SK-N-MC (cell line): ENCODE data around the gene CTNNA3.

ENCODE experiments used
- DNase-seq: peaks from one replicate; pipeline ENCODE4 v3.0.0-alpha.2; 2011; ENCODE audit warnings: low read depth, low spot score
- H3K27ac ChIP-seq: fragments of 200-600 bp; sonication (generic); 2 replicates; pipeline ENCODE4 v1.5.1; 2016; ENCODE audit warnings: mixed run types
- H3K36me3 ChIP-seq: fragments of 200-600 bp; sonication (generic); 2 replicates; pipeline ENCODE4 v1.6.1; 2017; ENCODE audit warnings: antibody characterized with exemption, low read length, mixed read lengths; ENCODE audit not compliant: insufficient read depth
- H3K4me3 ChIP-seq: fragments of 200-600 bp; sonication (generic); 2 replicates; pipeline ENCODE4 v1.5.1; 2016
- H3K9ac ChIP-seq: fragments of 200-600 bp; sonication (generic); 2 replicates; pipeline ENCODE4 v1.8.0; 2017; ENCODE audit warnings: mixed run types, mixed read lengths; ENCODE audit not compliant: insufficient read length
- H3K9me3 ChIP-seq: fragments of 200-600 bp; sonication (generic); 2 replicates; pipeline ENCODE4 v1.6.1; 2017; ENCODE audit warnings: low read depth, mild to moderate bottlenecking, antibody characterized with exemption, low read length, moderate library complexity, mixed read lengths
- EZH2 ChIP-seq: fragments of 200-600 bp; sonication (generic); IDR thresholded peaks from one replicate; pipeline ENCODE4 v1.6.1; 2017; ENCODE audit warnings: antibody characterized with exemption
- FOXP2 ChIP-seq: optimal IDR thresholded peaks from 2 replicates; pipeline ENCODE3; 2011; ENCODE audit warnings: mild to moderate bottlenecking, moderate library complexity; ENCODE audit not compliant: insufficient read depth; ENCODE audit errors: extremely low read length, control extremely low read depth
- POLR2AphosphoS5 ChIP-seq: IDR thresholded peaks from 2 replicates; pipeline ENCODE4 v1.6.1; 2012; ENCODE audit warnings: mild to moderate bottlenecking, low read depth, low read length, borderline replicate concordance

CTNNA3 gene

GRCh38 chr10:66822801-66823200 lies 873.2 kb downstream of the CTNNA3 start:
- no peaks in the 10 kb centered on the region for H3K9me3 ChIP-seq
- no peak overlapping the region for H3K4me3 ChIP-seq
- TF ChIP-seq POLR2AphosphoS5 (no peak), EZH2 (no peak), FOXP2 (no peak)
- H3K36me3 ChIP-seq = no peaks in the 10 kb centered on the region
- DNase-seq = no peak
- H3K27ac ChIP-seq = no peak overlapping the region
- H3K9ac ChIP-seq = no peak overlapping the region

- no peak for TF ChIP-seq FOXP2
- no peak for TF ChIP-seq POLR2AphosphoS5
- TF ChIP-seq EZH2 = no peak
- no peak overlapping the region for H3K27ac ChIP-seq
- no peak overlapping the region for H3K4me3 ChIP-seq
- H3K36me3 ChIP-seq = no peaks in the 10 kb centered on the region
- no peak for DNase-seq
- no peak overlapping the region for H3K9ac ChIP-seq
- no peaks in the 10 kb centered on the region for H3K9me3 ChIP-seq
Observed at GRCh38 chr10:66819691-66820090, 876.3 kb downstream of the CTNNA3 start.

GRCh38 chr10:66813122-66813521 lies 882.9 kb downstream of the CTNNA3 start:
- TF ChIP-seq EZH2 = no peak
- TF ChIP-seq FOXP2 = no peak
- TF ChIP-seq POLR2AphosphoS5 = no peak
- Histone ChIP-seq H3K36me3 (no peaks in the 10 kb centered on the region), H3K4me3 (no peak overlapping the region), H3K9ac (no peak overlapping the region), H3K27ac (no peak overlapping the region), H3K9me3 (no peaks in the 10 kb centered on the region)
- no peak for DNase-seq

- H3K4me3 ChIP-seq = no peak overlapping the region
- no peak overlapping the region for H3K9ac ChIP-seq
- no peaks in the 10 kb centered on the region for H3K9me3 ChIP-seq
- H3K27ac ChIP-seq = no peak overlapping the region
- DNase-seq = no peak
- TF ChIP-seq EZH2 = no peak
- TF ChIP-seq FOXP2 = no peak
- TF ChIP-seq POLR2AphosphoS5 = no peak
- no peaks in the 10 kb centered on the region for H3K36me3 ChIP-seq
Observed at GRCh38 chr10:66811211-66811610, 884.8 kb downstream of the CTNNA3 start.

GRCh38 chr10:66809402-66809801 lies 886.6 kb downstream of the CTNNA3 start:
- H3K4me3 ChIP-seq = no peak overlapping the region
- no peak overlapping the region for H3K27ac ChIP-seq
- H3K9me3 ChIP-seq = no peaks in the 10 kb centered on the region
- DNase-seq = no peak
- no peak overlapping the region for H3K9ac ChIP-seq
- H3K36me3 ChIP-seq = no peaks in the 10 kb centered on the region
- TF ChIP-seq FOXP2 (no peak), EZH2 (no peak), POLR2AphosphoS5 (no peak)

GRCh38 chr10:66805612-66806011 lies 890.4 kb downstream of the CTNNA3 start:
- DNase-seq = no peak
- TF ChIP-seq EZH2 (no peak), POLR2AphosphoS5 (no peak), FOXP2 (no peak)
- no peaks in the 10 kb centered on the region for H3K9me3 ChIP-seq

GRCh38 chr10:66804962-66805361 lies 891.0 kb downstream of the CTNNA3 start:
- Histone ChIP-seq H3K4me3 (no peak overlapping the region), H3K9ac (no peak overlapping the region), H3K27ac (no peak overlapping the region), H3K9me3 (no peaks in the 10 kb centered on the region), H3K36me3 (no peaks in the 10 kb centered on the region)
- DNase-seq = no peak
- TF ChIP-seq POLR2AphosphoS5 (no peak), EZH2 (no peak), FOXP2 (no peak)

More at GRCh38 chr10:66805612-66806011, 890.4 kb downstream of the CTNNA3 start:
- Histone ChIP-seq H3K27ac (no peak overlapping the region), H3K36me3 (no peaks in the 10 kb centered on the region), H3K9ac (no peak overlapping the region), H3K4me3 (no peak overlapping the region)

GRCh38 chr10:66803174-66803573 lies 892.8 kb downstream of the CTNNA3 start:
- DNase-seq = no peak
- Histone ChIP-seq H3K27ac (no peak overlapping the region), H3K9ac (no peak overlapping the region), H3K9me3 (no peaks in the 10 kb centered on the region), H3K4me3 (no peak overlapping the region), H3K36me3 (no peaks in the 10 kb centered on the region)
- TF ChIP-seq EZH2 (no peak), FOXP2 (no peak), POLR2AphosphoS5 (no peak)

GRCh38 chr10:66799474-66799873 lies 896.5 kb downstream of the CTNNA3 start:
- H3K27ac ChIP-seq = no peak overlapping the region
- no peaks in the 10 kb centered on the region for H3K9me3 ChIP-seq
- no peak overlapping the region for H3K4me3 ChIP-seq
- no peak overlapping the region for H3K9ac ChIP-seq
- no peaks in the 10 kb centered on the region for H3K36me3 ChIP-seq
- no peak for DNase-seq
- TF ChIP-seq FOXP2 (no peak), POLR2AphosphoS5 (no peak), EZH2 (no peak)
